SK-N-SH treated with all-trans-retinoic acid at 6 μM for 48 hours (cell line): Measurements from ENCODE around the gene EMID1.

Source experiments
- ATAC-seq: fragments of 200-7000 bp; cut with Tn5 transposase; 3 replicates; pipeline ENCODE4 v1.9.1; 2020; ENCODE audit warnings: mild to moderate bottlenecking, moderate library complexity
- ARNTL ChIP-seq: fragments of 450-650 bp; formaldehyde crosslinking; IDR thresholded peaks from 2 replicates; pipeline ENCODE4 v1.5.0; 2020; ENCODE audit warnings: low read depth, mild to moderate bottlenecking, moderate library complexity, borderline replicate concordance
- BACH2 ChIP-seq: fragments of 250-450 bp; sonication (Bioruptor Pico); IDR thresholded peaks from 2 replicates; pipeline ENCODE4 v1.9.0; 2021; ENCODE audit warnings: mild to moderate bottlenecking, borderline replicate concordance
- CSDC2 ChIP-seq: fragments of 250-450 bp; sonication (Bioruptor Pico); IDR thresholded peaks from 2 replicates; pipeline ENCODE4 v1.5.0; 2020; ENCODE audit warnings: mild to moderate bottlenecking, moderate library complexity
- ESRRG ChIP-seq: fragments of 250-450 bp; sonication (Bioruptor Pico); IDR thresholded peaks from 2 replicates; pipeline ENCODE4 v1.6.1; 2021; ENCODE audit warnings: mild to moderate bottlenecking
- OSR1 ChIP-seq: fragments of 250-450 bp; sonication (Bioruptor Pico); IDR thresholded peaks from 2 replicates; pipeline ENCODE4 v1.8.0; 2022; ENCODE audit warnings: moderate library complexity, mild to moderate bottlenecking, inconsistent platforms
- PPARA ChIP-seq: fragments of 250-450 bp; sonication (Bioruptor Pico); IDR thresholded peaks from 2 replicates; pipeline ENCODE4 v1.5.0; 2020; ENCODE audit warnings: mild to moderate bottlenecking, borderline replicate concordance
- RARB ChIP-seq: fragments of 250-450 bp; sonication (Bioruptor Pico); IDR thresholded peaks from 2 replicates; pipeline ENCODE4 v1.8.0; 2021; ENCODE audit warnings: mild to moderate bottlenecking, moderate library complexity
- SNAI2 ChIP-seq: fragments of 250-450 bp; sonication (Bioruptor Pico); IDR thresholded peaks from 2 replicates; pipeline ENCODE4 v1.5.0; 2020; ENCODE audit warnings: mild to moderate bottlenecking, moderate library complexity
- TCF4 ChIP-seq: fragments of 250-450 bp; sonication (Bioruptor Pico); IDR thresholded peaks from 2 replicates; pipeline ENCODE4 v1.8.0; 2021; ENCODE audit warnings: mild to moderate bottlenecking, moderate library complexity, borderline replicate concordance
- TOX ChIP-seq: fragments of 250-450 bp; sonication (Bioruptor Pico); IDR thresholded peaks from 2 replicates; pipeline ENCODE4 v1.8.0; 2021; ENCODE audit warnings: mild to moderate bottlenecking, moderate library complexity, borderline replicate concordance
- TSHZ2 ChIP-seq: fragments of 250-450 bp; sonication (Bioruptor Pico); IDR thresholded peaks from 2 replicates; pipeline ENCODE4 v1.5.0; 2020; ENCODE audit warnings: mild to moderate bottlenecking, moderate library complexity
- ZFP3 ChIP-seq: fragments of 250-450 bp; sonication (Bioruptor Pico); IDR thresholded peaks from 2 replicates; pipeline ENCODE4 v1.5.0; 2020; ENCODE audit warnings: mild to moderate bottlenecking, moderate library complexity
- ZFP30 ChIP-seq: fragments of 450-650 bp; formaldehyde crosslinking; IDR thresholded peaks from 2 replicates; pipeline ENCODE4 v1.5.0; 2022; ENCODE audit warnings: mild to moderate bottlenecking, moderate library complexity
- ZNF565 ChIP-seq: fragments of 450-650 bp; formaldehyde crosslinking; conservative IDR thresholded peaks from 2 replicates; pipeline ENCODE4 v1.5.0; 2020; ENCODE audit warnings: low read depth, mild to moderate bottlenecking, moderate library complexity
- ZNF70 ChIP-seq: fragments of 450-650 bp; formaldehyde crosslinking; IDR thresholded peaks from 2 replicates; pipeline ENCODE4 v1.5.0; 2020; ENCODE audit warnings: mild to moderate bottlenecking, moderate library complexity
- ZNF8 ChIP-seq: fragments of 450-650 bp; formaldehyde crosslinking; IDR thresholded peaks from 2 replicates; pipeline ENCODE4 v1.5.0; 2020; ENCODE audit warnings: mild to moderate bottlenecking, moderate library complexity
- TF ChIP-seq, protein P1 (sequence below): fragments of 250-450 bp; sonication (Bioruptor Pico); IDR thresholded peaks from 2 replicates; pipeline ENCODE4 v1.5.1; 2020; ENCODE audit warnings: low read depth, mild to moderate bottlenecking, moderate library complexity
- TF ChIP-seq, protein P2 (sequence below): fragments of 250-450 bp; sonication (Bioruptor Pico); IDR thresholded peaks from 2 replicates; pipeline ENCODE4 v1.8.0; 2020; ENCODE audit warnings: mild to moderate bottlenecking, moderate library complexity, borderline replicate concordance
- TF ChIP-seq, protein P3 (sequence below): fragments of 250-450 bp; sonication (Bioruptor Pico); IDR thresholded peaks from 2 replicates; pipeline ENCODE4 v1.5.1; 2021; ENCODE audit warnings: mild to moderate bottlenecking, moderate library complexity

EMID1 gene

GRCh38 chr22:29265305-29265704 is 59.6 kb downstream of the EMID1 start:
- ATAC-seq: no peak
- no peak for TF ChIP-seq TCF4 (CRISPR knock-in tag)
- TF ChIP-seq ZNF70 (CRISPR knock-in tag): no peak
- no peak for TF ChIP-seq ZNF8 (CRISPR knock-in tag)
- no peak for TF ChIP-seq TSHZ2 (CRISPR knock-in tag)
- TF ChIP-seq, protein P1, sequence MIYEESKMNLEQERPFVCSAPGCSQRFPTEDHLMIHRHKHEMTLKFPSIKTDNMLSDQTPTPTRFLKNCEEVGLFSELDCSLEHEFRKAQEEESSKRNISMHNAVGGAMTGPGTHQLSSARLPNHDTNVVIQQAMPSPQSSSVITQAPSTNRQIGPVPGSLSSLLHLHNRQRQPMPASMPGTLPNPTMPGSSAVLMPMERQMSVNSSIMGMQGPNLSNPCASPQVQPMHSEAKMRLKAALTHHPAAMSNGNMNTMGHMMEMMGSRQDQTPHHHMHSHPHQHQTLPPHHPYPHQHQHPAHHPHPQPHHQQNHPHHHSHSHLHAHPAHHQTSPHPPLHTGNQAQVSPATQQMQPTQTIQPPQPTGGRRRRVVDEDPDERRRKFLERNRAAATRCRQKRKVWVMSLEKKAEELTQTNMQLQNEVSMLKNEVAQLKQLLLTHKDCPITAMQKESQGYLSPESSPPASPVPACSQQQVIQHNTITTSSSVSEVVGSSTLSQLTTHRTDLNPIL: no peak
- TF ChIP-seq OSR1 (CRISPR knock-in tag): no peak
- no peak for TF ChIP-seq ZFP30 (CRISPR knock-in tag)
- TF ChIP-seq TOX (CRISPR knock-in tag): no peak
- TF ChIP-seq RARB (CRISPR knock-in tag): no peak
- no peak for TF ChIP-seq ZNF565 (CRISPR knock-in tag)
- no peak for TF ChIP-seq ESRRG (CRISPR knock-in tag)
- TF ChIP-seq, protein P2, sequence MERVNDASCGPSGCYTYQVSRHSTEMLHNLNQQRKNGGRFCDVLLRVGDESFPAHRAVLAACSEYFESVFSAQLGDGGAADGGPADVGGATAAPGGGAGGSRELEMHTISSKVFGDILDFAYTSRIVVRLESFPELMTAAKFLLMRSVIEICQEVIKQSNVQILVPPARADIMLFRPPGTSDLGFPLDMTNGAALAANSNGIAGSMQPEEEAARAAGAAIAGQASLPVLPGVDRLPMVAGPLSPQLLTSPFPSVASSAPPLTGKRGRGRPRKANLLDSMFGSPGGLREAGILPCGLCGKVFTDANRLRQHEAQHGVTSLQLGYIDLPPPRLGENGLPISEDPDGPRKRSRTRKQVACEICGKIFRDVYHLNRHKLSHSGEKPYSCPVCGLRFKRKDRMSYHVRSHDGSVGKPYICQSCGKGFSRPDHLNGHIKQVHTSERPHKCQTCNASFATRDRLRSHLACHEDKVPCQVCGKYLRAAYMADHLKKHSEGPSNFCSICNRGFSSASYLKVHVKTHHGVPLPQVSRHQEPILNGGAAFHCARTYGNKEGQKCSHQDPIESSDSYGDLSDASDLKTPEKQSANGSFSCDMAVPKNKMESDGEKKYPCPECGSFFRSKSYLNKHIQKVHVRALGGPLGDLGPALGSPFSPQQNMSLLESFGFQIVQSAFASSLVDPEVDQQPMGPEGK (CRISPR knock-in tag): no peak
- no peak for TF ChIP-seq PPARA
- TF ChIP-seq CSDC2: no peak
- TF ChIP-seq, all 23 proteins: peak for 0

- TF ChIP-seq RARB (CRISPR knock-in tag) (no peak), ZFP3 (CRISPR knock-in tag) (no peak), ZFP30 (CRISPR knock-in tag) (no peak), OSR1 (CRISPR knock-in tag) (no peak), BACH2 (CRISPR knock-in tag) (no peak), ARNTL (CRISPR knock-in tag) (no peak), SNAI2 (CRISPR knock-in tag) (no peak), TOX (CRISPR knock-in tag) (no peak), ZNF70 (CRISPR knock-in tag) (no peak), CSDC2 (no peak)
- TF ChIP-seq, protein P1: no peak
- TF ChIP-seq, protein P2 (CRISPR knock-in tag): no peak
- TF ChIP-seq, protein P3, sequence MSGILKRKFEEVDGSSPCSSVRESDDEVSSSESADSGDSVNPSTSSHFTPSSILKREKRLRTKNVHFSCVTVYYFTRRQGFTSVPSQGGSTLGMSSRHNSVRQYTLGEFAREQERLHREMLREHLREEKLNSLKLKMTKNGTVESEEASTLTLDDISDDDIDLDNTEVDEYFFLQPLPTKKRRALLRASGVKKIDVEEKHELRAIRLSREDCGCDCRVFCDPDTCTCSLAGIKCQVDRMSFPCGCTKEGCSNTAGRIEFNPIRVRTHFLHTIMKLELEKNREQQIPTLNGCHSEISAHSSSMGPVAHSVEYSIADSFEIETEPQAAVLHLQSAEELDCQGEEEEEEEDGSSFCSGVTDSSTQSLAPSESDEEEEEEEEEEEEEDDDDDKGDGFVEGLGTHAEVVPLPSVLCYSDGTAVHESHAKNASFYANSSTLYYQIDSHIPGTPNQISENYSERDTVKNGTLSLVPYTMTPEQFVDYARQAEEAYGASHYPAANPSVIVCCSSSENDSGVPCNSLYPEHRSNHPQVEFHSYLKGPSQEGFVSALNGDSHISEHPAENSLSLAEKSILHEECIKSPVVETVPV: no peak
- ATAC-seq: no peak
Observed at GRCh38 chr22:29265929-29266328, 60.2 kb downstream of the EMID1 start.
